ENCODE results near the gene DAPK2. TPM values are rescaled to one million over a fixed set of nuclear protein-coding genes. Genes with fewer than 3 reads are reported as not detected.

The DAPK2 gene
- total and polyA plus RNA-seq, 2 of the 4 experiments (the other 2 are of a cell fraction), result 0.34 to 0.36 TPM

- no peak for TF ChIP-seq CHD1 (IDR thresholded peaks at IDR 0.05; ENCODE audit: low read depth, low read length)
These were observed 32.9 kb downstream of the DAPK2 start (continued) for GRCh38 chr15:64013179-64014062.

- H3K27me3 ChIP-seq (ENCODE audit: control insufficient read depth, insufficient read depth, low read length), result peaks cover 20% of the 10 kb centered on the region
- TF ChIP-seq CEBPB (IDR thresholded peaks at IDR 0.05; ENCODE audit: low read depth, low read length) (no peak), MXI1 (IDR thresholded peaks at IDR 0.05; ENCODE audit: borderline replicate concordance, low read depth, low read length) (no peak), CHD1 (IDR thresholded peaks at IDR 0.05; ENCODE audit: low read depth, low read length) (no peak), CTCF (conservative IDR thresholded peaks at IDR 0.05; ENCODE audit: low read depth, low read length) (no peak), USF2 (IDR thresholded peaks at IDR 0.05; ENCODE audit: low read depth, low read length) (no peak), RAD21 (IDR thresholded peaks at IDR 0.05; ENCODE audit: low read length) (no peak)
- no peak overlapping the region for H2BK15ac ChIP-seq (ENCODE audit: low read depth, low read length)
- no peak overlapping the region for H3K9ac ChIP-seq (ENCODE audit: low read depth, low read length)
- no peak overlapping the region for H2BK20ac ChIP-seq (ENCODE audit: low read depth, low read length)
- H3K56ac ChIP-seq (ENCODE audit: extremely low read depth, insufficient read depth, low read length), result no peak overlapping the region
- ChIA-PET POLR2A (ENCODE audit: unreplicated experiment) (no interaction called here), CTCF (interaction anchor here (1.5 kb wide), 1 partner anchor 10 kb away, joined by 4 read pairs; no protein-coding TSS in a partner anchor)
- H4K8ac ChIP-seq (ENCODE audit: low read depth in 2 of 2, low read length in 2 of 2), result no peak overlapping the region
- no peak overlapping the region for H3K18ac ChIP-seq (ENCODE audit: low read depth, low read length)
- no TSS peak for BruUV-seq (replicated peaks)
- peaks cover 2% of the 10 kb centered on the region; the same call in 1 of the 2 replicates for H3K4me1 ChIP-seq (ENCODE audit: control insufficient read depth, insufficient read depth, low read length)
- no peaks in the 10 kb centered on the region for H4K20me1 ChIP-seq (ENCODE audit: insufficient read depth, low read length)
- peaks cover 2% of the 10 kb centered on the region; the same call in 1 of the 2 replicates for H3K9me3 ChIP-seq (ENCODE audit: control insufficient read depth, insufficient read depth, low read length)
- ATAC-seq (ENCODE audit: low read depth), result no peak
- dilution Hi-C loops (cut with HindIII; ENCODE audit: low sequenced_read_pairs, unreplicated experiment) (no loop called here), in situ Hi-C loops (cut with MboI; ENCODE audit: low sequenced_read_pairs) (no loop called here), intact Hi-C loops (cut with micrococcal nuclease) (loop anchor here (1.0 kb wide), 1 partner anchor 27 kb away; no protein-coding TSS in a partner anchor)
- 88% methylated on average over 1 of the region's 1 CpG; no CpG with 5 or more reads in 1 of the 2 experiments for WGBS, 2 experiments (ENCODE audit: extremely low coverage in 2 of 2, insufficient read length in 1 of 2)
- no peak overlapping the region for H2BK120ac ChIP-seq (ENCODE audit: low read depth, low read length)
- H3K4ac ChIP-seq (ENCODE audit: low read depth, low read length), result no peak overlapping the region
- H3K9me1 ChIP-seq (ENCODE audit: insufficient read depth, low read length), result no peaks in the 10 kb centered on the region; the same call in 1 of the 2 replicates
- H2AK5ac ChIP-seq (ENCODE audit: low read depth, low read length), result no peak overlapping the region
- H3K36me3 ChIP-seq (ENCODE audit: control insufficient read depth, insufficient read depth, low read length), result no peaks in the 10 kb centered on the region
- H4K5ac ChIP-seq (ENCODE audit: low read depth, low read length), result no peak overlapping the region
- no peak overlapping the region for H3K23ac ChIP-seq (ENCODE audit: low read depth, low read length)
- no peak overlapping the region for H2AK9ac ChIP-seq (replicated peaks; ENCODE audit: low read depth, low read length, poor library complexity)
- no peak overlapping the region for H3K14ac ChIP-seq (replicated peaks; ENCODE audit: low read depth, low read length)
- no peak overlapping the region for H3K27ac ChIP-seq (ENCODE audit: insufficient read depth, low read length)
- no peak overlapping the region for H3K4me2 ChIP-seq (ENCODE audit: low read depth, low read length)
- H3K4me3 ChIP-seq (ENCODE audit: insufficient read depth, low read depth, low read length), result no peak overlapping the region
- H2AFZ ChIP-seq (replicated peaks; ENCODE audit: low read length, poor library complexity), result no peak overlapping the region
- H2BK5ac ChIP-seq (ENCODE audit: low read depth, low read length, poor library complexity, severe bottlenecking), result no peak overlapping the region
- no peaks in the 10 kb centered on the region for H3K79me1 ChIP-seq (ENCODE audit: low read depth in 1 of 2, low read length in 2 of 2)
- no peak for DNase-seq
- no peak overlapping the region for H4K91ac ChIP-seq (ENCODE audit: insufficient read depth, low read depth, low read length)
These were observed 34.5 kb downstream of the DAPK2 start for GRCh38 chr15:64011736-64012135.
